GM20431 (cell line): Measurements from ENCODE around the gene OR10X1.

Experiments used
- in situ Hi-C: fragments of 300-500 bp; cut with MseI, MboI; formaldehyde crosslinking; loops from one replicate; pipeline ENCODE4 v1.15.0; 2020; ENCODE audit warnings: low sequenced_read_pairs; ENCODE audit not compliant: unreplicated experiment

OR10X1 gene, protein sequence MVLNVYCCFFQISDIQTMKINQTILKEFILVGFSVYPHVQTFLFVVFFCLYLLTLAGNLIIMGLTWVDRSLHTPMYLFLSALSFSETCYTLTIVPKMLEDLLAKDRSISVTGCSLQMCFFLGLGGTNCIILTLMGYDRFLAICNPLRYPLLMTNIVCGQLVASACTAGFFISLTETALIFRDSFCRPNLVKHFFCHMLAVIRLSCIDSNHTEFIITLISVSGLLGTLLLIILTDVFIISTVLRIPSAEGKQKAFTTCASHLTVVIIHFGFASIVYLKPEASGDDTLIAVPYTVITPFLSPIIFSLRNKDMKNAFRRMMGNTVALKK

DNA sequence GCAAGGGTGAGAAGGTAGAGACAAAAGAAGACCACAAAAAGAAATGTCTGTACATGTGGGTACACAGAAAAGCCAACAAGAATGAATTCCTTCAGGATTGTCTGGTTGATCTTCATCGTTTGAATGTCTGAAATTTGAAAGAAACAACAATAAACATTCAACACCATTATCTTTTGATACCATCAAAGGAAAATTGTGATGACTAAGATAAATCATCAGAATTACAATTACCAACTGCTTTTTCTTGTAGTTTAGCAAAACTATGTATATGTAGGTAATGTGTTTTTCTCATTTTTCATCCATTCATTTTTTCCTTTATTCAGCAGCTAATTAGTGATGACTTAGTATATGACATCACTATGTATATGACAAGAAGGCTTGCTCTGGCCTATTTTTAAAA is at the start of gene OR10X1:
Gene OR10X1 (minus strand): TSS at position 167 of the 400 bp plus-strand sequence. CDS start 0 bp downstream, at position 167.
- in situ Hi-C loops, result no loop called here

DNA sequence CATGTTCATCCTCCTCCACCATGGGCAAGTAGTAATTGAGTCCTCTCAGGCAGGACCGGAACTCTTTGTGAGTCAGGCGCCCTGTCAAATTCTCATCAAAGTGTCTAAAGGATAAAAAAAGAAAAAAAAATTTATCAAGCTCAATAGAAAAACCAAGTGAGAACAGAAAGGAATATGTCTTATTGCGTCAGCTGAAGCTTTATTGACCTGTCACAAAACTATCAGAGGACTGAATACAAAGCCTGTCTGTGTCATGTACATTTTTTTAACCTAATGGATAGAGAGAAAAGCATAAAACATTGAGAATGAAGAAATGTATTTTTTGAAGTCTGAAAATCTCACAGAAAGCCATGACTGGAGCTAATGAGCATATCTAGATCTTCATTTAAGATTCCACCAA is 34.1 kb upstream of the OR10X1 start:
- in situ Hi-C loops, result no loop called here

DNA sequence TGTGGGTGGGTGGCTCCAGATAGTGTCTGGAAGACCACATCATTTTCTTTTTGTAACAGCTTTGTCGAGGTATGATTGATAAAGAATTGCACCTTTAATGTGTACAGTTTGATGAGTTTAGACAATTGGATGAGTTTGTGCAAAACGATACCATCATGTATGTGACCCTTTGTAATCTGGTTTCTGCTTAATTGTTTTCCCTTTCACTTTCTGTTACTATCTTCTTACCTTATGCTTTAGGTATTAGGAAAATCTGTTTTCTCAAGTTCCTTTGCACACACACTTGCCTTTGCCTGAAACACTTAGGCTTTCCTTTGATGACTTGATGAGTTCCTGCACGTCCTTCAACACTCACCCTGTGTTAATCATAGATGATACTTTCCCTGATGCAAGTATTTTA is 32.2 kb upstream of the OR10X1 start:
- in situ Hi-C loops, result no loop called here

DNA sequence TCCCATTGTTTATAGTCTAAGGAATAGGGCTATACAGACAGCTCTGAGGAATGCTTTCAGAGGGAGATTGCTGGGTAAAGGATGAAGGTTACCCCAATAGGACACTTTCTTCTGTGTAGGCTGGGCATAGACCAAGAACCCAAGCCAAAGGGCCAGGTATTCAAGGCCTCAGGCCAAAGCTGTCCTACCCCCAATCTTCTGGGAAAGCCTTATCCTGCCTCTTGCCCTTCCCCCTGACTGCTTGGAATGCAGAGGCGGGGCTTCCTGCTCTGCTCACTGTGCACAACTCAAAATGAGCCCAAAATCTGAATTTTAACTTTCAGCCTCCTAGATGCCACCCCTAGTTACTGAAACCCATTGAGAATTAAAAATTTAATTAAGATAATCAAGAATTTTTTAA is 27.6 kb upstream of the OR10X1 start:
- in situ Hi-C loops, result no loop called here

DNA sequence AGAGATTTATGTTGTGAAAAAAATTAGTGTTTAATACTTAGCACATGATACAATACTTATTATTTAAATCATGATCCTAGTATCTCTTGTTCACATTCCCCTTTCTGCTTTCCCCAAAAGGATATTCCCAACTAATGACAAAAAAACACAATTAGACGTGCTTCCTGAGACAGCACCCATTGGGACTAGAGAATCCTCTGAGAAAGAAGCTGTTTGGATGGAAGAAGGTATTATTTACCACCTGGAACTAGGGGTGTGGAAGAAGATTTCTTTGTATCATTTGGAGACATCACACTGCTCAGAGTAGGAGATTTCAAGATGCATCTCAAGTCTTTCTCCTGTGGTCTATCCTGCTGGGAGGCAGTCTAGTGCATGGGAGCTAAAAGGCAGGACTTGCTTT is 25.3 kb upstream of the OR10X1 start, which contains the start of gene OR10Z1:
Gene OR10Z1 (plus strand): TSS at position 301 of the 400 bp plus-strand sequence. CDS start 1,171 bp downstream, outside the sequence.
- in situ Hi-C loops, result no loop called here

DNA sequence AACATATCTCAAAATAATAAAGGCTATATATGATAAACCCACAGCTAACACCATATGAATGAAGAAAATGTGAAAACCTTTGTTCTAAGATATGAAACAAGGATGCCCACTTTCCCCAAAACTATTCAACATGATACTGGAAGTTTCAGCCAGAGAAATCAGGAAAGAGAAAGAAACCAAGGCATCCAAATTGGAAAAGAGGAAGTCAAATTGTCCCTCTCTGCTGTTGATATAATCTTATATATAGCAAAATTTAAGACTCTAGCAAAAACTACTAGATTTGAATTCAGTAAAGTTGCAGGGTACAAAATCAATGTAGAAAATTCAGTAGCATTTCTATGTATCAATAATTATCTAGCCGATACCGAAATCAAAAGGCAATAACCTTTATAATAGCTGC is 21.0 kb upstream of the OR10X1 start:
- in situ Hi-C loops, result no loop called here

DNA sequence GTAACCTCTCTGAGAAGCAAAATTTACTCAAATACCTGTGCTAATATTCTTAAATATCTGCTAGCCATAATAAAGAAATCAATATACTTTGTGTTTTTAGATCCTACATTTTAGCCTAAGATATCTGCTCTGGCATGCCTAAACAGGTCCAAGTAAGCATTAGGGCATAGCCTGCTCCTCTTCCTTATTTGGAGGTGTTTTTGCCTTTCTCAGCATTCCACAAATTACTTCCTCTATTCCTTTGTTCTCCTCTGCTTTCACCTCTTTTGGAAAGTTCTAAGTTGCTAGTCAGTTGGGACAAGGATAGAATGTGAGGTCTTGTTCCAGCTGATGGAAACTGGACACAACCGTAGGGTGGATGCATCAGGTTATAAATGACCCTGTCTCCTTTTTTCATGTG is 7.2 kb upstream of the OR10X1 start:
- in situ Hi-C loops, result no loop called here

DNA sequence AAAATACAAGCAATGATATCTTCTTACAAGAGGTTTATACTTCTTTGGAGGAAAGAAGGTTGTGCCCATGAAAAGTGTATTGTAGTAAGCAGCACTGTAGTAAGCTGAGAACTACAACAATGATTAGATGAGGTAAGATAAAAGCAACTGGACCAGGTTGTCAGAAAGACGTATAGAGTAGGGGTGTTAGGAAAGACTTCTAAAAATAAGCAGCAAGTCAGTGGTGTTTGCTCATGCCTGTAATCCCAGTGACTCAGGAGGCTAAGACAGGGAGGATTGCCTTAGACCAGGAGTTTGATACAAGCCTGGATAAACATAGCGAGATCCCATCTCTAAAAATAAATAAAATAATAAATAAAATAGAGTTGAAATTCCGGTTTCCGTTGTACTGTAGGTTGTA is 4.3 kb upstream of the OR10X1 start:
- in situ Hi-C loops, result no loop called here

DNA sequence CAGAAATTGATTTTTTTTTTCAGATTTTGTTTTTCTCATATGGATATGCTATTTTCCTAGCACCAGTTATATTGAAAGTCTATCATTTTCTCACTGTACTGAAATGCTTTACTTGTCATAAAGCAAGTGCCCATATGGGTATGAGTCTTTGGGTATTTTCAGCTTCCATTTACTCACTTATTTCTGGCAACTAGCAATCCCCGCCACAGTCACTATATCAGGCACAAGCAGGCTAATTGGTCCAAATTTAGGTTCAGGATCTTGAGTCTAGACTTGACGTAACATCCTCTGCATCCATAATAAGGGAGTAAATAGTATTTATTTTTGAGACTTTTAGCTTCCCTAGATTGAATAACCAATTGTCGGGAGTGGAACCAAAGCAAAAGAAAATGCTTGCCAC is 2.1 kb downstream of the OR10X1 start:
- in situ Hi-C loops, result no loop called here

DNA sequence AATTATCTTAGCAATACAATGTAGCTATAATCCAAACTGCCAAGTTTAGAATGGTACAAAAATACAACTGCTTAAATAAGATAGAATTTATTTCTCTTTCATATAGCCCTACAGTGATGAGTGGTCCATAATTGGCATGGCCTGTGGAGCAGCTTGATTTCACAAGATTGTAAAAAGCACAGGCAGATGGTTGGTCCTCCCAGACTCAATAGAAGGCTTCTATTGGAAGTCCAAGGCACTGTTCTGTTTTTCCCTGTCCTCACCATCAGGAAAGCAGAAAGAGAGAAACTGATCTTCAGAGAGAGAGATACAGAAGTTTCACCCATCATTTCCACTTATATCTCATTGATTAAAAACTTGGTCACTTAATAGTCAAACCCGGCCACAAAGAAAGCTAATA is 7.5 kb downstream of the OR10X1 start:
- in situ Hi-C loops, result no loop called here

DNA sequence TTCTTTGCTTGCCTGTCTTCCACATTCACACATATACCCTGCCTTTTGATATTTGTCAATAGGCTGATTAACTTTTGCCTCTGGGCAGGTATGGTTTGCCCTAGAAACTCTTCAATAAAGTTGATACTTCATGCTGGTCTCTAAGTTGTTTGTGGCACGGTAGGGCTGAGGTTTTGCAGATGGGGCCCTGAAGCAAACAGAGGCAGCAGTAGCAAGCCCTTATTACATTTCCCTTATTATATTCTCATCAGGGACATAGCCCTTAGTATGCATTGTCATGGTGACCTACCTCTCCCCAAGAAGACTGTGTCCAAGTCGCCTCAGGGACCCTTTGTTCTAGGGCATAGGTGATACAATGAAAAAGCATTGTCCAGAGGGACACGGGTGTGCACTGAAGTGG is 9.2 kb downstream of the OR10X1 start, which contains the start of gene OR6P1:
Gene OR6P1 (minus strand): TSS at position 101 of the 400 bp plus-strand sequence. CDS start 6,976 bp downstream, outside the sequence.
- in situ Hi-C loops, result no loop called here

DNA sequence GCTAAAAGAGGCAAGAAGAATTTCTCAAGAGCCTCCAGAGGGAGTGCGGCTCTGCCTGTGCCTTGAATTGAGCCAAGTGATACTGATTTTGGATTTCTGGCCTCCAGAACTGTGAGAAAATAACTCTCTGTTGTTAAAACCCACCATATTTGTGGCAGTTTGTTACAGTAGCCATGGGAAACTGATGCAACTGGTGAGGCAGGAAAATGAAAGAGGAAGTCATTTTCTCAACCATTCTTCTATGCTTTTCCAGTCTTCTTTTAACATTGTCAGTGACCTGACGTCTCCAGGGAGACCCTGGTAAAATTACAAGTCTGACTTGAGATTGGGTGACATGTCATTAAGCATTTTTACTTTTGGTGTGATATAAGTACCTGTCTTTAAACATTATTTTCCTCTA is 15.1 kb downstream of the OR10X1 start:
- in situ Hi-C loops, result no loop called here

DNA sequence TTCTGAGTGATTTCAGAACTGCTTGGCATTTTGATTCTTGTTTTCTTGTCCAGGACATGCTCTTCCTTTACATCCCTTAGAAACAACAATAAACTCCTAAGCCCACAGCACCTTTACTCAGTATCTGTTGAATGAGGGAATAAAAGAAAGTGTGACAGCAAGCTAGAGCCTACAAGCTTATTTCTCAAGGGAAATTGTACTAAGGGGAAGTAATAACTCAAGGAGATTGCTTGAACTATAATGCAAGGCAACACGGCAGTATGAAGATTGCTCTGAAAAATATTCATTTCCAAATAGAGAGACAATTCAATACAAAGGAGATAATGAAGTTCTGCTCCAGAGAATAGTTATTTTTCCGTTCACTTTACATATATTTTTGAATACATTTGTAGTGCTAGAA is 15.8 kb downstream of the OR10X1 start:
- in situ Hi-C loops, result no loop called here

DNA sequence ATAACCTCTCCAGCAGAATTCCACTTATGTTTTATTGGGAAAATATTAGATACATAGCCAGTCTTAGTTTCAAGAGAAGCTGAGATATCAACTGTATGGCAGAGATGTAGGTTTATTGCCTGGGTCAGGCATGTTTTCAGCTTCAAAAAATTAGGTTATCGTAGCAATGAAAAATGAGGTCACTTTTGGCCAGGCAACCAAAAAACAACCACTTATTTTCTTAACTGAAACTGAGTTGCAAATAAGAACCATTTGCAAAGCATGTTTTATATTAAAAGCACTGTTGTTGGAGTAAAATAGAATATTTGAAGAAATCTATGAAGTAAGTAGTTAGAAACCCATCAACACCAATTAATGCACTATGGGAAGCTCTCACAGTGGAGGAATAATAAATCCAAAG is 20.0 kb downstream of the OR10X1 start:
- in situ Hi-C loops, result no loop called here

DNA sequence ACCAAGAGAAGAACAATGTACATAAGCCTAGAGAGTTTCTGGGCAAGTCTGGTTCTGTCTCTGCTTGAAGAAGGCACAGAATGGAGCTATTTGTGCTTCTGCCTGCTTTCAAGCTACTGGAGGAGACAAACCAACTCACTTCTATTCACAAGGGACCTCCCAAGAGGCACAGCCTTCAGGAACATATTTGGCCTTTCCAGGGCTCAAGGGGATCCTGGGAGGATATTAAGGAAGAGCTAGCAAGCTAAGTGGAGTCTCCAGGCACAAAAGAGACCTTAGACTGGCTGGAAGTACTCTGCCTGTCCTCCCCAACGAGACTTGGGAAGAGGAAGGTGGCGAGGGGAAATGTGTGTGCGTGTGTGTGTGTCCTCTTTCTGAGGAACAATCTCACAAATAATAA is 25.3 kb downstream of the OR10X1 start, which contains the start of gene OR6Y1:
Gene OR6Y1 (minus strand): TSS at position 54 of the 400 bp plus-strand sequence. CDS start 6,300 bp downstream, outside the sequence.
- in situ Hi-C loops, result no loop called here

DNA sequence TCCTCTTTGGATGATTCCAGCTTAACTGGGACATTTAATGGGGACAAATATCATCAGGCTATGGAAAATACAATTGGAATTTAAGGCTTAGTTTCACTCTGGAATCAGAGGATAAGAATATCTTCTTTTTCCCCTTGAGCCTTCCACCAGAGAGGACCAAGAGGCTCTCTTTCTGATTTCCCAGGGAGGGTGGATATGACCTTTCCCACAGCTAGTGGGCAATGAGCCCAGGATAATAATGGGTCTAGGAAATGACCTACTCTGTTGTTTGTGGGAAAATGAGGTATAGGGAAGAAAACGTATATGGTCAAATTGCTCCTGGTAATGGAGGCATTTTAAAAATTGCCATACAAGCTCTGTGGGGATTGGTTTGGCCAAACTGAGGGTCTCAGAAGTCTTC is 27.4 kb downstream of the OR10X1 start:
- in situ Hi-C loops, result no loop called here

DNA sequence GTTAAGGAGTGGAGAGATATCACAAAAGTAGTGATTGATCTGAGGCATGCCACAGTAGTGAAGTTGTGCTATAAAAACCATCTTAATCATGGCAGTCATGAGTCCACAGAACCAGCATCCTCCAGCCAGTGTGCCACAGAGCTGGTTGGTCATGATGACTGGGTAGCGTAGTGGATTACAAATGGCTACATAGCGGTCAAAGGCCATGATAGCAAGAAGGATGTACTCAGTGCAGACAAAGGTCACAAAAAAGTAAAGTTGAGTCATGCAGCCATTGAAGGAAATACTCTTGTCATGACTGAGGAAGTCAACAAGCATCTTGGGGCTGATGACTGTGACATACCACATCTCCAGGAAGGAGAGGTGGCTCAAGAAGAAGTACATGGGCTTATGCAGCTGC is 32.2 kb downstream of the OR10X1 start:
- in situ Hi-C loops, result no loop called here

DNA sequence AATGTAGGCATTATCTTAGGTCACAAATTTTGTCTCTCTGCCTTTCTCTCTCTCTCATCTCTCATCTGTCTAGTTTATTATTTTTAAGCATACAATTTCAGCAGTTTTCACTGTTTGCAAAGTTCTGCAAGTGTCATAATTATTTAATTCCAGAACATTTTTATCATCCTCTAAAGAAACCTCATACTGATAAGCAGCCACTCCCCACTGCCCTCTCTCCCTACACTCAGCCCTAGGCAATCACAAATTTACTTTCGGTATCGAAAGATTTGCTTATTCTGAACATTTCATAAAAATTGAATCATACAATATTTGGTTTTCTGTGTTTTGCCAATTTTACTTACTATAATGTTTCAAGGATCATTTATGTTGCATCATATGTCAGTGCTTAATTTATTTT is 42.1 kb downstream of the OR10X1 start:
- in situ Hi-C loops, result no loop called here

DNA sequence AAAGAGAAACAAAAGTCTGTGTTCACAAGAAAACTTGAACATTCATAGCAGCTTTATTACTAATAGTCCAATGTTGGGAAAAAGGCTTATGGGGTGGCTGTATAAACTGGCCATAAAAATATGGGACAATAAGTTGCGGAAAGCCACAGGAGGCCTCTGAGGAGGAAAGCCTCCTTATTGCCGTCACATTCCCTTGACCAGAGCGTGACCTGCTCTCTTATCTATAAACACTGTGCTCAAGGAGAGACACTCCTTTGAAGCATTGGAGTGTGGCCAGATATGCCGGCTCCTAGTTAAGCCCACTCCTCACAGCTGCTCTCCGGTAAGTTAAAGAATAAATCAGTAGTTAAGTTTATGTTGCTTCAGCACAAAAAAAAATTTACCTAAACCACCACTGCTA is 45.2 kb downstream of the OR10X1 start:
- in situ Hi-C loops, result no loop called here
